ENCODE results near the gene SCGB1D2. TPM values are rescaled to one million over a fixed set of nuclear protein-coding genes. Genes with fewer than 3 reads are reported as not detected.
"Not testable (repeated sequence)": the region's sequence is repeated elsewhere in the genome, so short reads cannot be mapped to it uniquely, and the experiment has no call there.

Gene SCGB1D2, protein sequence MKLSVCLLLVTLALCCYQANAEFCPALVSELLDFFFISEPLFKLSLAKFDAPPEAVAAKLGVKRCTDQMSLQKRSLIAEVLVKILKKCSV
- total RNA-seq: not detected in 2 replicates

DNA sequence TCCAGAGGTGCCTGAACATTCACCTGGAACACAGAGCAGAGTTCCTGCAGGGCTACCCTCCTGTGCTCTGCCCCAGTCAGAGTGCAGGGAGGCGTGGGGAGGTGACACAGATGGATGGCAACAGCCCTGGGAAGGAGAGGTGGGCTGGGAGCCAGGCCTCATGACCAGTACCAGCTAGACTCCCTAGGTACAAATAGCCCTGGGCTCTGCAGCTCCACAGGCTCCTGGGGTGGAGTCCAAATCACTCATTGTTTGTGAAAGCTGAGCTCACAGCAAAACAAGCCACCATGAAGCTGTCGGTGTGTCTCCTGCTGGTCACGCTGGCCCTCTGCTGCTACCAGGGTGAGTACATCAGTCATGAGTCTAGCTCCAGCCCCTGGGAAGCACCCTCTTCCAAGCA lies at the start of gene SCGB1D2:
SCGB1D2 (plus strand) TSS at position 219 of the 400 bp plus-strand sequence; CDS start at position 288, 69 bp downstream.
- intact Hi-C loops (cut with micrococcal nuclease): no loop called here

DNA sequence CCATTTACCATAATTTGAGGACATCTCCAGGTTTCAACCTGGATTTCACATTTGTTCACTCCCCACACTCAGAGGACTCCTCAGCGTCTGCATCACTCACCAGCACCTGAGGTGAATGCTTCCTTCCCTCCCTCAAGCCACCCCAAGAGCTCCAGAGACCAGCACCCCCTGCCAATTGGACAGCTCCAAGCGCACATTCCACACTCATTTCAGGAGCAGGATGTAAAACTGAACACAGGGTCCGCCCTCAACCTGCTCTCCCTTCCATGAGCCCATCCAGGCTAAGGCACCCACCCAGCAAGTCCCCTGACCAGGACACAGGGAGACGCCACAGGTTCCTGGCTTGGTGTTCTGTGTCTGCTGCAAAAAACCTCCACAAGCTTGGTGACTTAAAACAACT lies 48.1 kb upstream of the SCGB1D2 start:
- intact Hi-C loops (cut with micrococcal nuclease): no loop called here

DNA sequence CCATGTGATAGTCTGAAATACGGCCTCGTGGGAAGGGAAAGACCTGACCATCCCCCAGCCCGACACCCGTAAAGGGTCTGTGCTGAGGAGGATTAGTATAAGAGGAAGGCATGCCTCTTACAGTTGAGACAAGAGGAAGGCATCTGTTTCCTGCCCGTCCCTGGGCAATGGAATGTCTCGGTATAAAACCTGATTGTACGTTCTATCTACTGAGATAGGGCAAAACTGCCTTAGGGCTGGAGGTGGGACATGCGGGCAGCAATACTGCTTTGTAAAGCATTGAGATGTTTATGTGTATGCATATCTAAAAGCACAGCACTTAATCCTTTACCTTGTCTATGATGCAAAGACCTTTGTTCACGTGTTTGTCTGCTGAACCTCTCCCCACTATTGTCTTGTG lies 47.0 kb upstream of the SCGB1D2 start:
- intact Hi-C loops (cut with micrococcal nuclease): not testable (repeated sequence)

DNA sequence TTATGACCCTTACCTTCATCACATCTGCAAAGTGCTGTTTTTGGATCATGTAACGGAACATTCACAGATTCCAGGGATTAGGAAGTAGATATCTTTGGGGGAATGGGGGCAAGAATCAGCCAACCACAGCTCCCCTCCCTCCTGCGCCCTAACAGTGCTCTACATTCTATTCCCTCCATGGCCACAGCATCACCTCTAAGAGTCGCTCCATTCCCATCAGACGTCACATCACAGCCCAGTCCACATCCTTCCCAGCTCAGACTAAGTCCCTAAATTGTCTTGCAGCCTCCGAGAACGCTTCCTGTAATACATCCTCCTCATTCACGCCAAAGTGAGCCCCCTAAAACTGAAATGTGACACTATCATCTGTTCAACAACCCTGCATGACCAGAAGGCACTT lies 46.1 kb upstream of the SCGB1D2 start:
- intact Hi-C loops (cut with micrococcal nuclease): no loop called here

DNA sequence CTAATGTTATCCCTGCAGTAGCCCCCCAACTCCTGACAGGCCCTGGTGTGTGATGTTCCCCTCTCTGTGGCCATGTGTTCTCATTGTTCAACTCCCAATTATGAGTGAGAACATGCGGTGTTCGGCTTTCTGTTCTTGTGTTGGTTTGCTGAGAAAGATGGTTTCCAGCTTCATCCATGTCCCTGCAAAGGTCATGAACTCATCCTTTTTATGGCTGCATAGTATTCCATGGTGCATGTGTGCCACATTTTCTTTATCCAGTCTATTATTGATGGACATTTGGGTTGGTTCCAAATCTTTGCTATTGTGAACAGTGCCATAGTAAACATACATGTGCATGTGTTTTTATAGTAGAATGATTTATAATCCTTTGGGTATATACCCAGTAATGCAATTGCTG lies 44.6 kb upstream of the SCGB1D2 start:
- intact Hi-C loops (cut with micrococcal nuclease): not testable (repeated sequence)

DNA sequence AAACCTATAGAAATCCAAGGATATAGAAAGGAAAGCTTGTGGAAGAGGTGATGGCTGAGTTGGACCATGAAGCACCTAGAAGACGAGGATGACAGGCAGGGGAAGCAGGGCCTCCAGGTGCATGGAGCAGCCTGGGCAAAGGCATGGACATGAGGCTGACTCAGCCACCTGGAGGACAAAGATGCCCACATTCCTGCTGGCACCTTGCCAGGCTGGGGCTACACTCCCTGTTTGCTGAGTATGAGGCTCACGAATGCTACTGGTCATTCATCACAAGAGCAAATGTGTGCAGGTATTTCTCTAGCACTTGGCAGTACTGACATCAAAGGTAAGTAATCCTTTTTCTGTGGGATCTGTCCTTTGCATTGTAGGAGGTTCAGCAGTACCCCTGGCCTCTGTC lies 40.7 kb upstream of the SCGB1D2 start:
- intact Hi-C loops (cut with micrococcal nuclease): no loop called here

DNA sequence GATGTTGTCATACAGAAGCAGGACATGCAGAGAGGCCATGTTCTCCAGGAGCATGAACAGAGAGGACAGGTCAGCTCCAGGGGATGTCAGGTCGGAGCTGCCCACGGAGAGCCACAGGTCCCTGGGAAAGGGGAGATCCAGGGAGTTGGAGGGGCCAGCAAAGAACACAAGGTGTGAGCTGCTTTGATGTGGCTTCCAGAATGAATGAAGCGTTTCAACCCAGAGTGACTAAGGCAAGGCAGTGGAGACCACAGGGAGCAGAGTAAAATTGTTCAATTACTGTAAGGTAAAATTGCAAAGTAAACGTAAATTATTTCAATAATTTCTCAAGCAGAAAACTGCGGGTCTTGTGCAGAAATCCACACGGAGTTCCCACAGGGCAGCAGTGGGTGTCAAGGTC lies 39.1 kb upstream of the SCGB1D2 start:
- intact Hi-C loops (cut with micrococcal nuclease): no loop called here

DNA sequence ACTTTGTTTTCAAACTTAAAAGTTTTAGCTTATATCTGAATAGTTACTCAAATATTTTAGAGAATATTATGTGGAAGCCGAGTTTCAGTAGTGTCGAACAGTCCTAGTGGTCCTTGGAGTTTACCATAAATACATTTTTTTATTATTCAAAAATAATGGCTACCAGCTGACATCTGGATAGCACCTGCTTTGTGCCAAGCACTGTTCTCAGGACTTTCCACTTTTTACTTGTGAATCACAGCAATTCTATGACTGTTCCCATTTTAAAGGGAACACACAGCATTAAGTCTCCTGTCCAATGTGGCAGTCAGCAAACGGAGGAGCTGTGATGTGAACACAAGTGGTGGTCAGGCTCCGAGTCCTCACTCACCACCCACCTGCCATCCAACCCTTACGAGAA lies 37.6 kb upstream of the SCGB1D2 start:
- intact Hi-C loops (cut with micrococcal nuclease): no loop called here

DNA sequence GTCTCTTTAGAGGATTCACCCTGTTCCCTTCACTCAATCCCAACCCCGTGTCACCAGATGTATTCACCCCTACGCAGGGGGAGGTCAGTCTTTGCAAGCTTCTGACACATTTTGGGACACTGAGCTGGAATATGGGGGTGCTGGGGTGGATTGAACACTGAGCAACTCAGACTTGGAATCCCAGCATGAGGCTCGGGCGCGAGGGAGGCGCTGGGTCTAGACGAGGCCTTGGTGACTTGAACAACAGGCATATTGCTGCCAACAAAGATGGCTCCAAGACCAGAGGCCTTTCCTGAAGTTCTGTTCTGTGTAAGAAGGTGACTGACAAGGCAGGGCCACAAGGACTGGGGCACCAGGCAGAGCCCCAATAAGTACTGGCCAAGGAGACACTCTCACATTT lies 36.6 kb upstream of the SCGB1D2 start:
- intact Hi-C loops (cut with micrococcal nuclease): loop anchor here (5.0 kb wide), 1 partner anchor 33 kb away; no protein-coding TSS in a partner anchor

DNA sequence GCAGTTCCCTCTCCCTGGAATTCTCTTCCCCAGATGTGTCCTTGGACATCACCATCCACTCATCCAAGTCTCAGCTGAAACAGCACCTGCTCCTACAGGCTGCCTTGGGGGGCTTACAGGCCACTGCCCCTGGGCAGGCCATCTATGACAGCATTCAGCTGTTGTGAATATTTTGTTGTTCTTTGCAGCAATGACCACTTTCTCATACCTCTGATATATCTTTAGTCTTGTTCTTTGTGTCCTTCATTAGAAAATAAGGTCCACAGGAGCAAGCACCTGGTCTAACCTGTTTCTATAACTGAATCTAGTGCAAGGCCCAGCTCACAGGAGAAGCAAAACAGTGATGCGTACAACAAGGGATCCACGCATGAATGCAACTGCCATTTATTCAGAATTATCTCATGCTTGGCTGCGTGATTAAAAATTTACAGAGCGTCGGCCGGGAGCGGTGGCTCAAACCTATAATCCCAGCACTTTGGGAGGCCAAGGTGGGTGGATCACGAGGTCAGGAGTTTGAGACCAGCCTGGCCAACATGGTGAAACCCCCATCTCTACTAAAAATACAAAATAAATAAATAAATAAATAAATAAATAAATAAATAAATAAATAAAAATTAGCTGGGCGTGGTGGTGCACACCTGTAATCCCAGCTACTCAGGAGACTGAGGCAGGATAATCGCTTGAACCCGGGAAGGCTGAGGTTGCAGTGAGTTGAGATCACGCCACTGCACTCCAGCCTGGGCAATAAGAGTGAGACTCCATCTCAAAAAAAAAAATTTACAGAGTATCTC lies 35.6 kb upstream of the SCGB1D2 start:
- intact Hi-C loops (cut with micrococcal nuclease): loop anchor here (5.0 kb wide), 1 partner anchor 34 kb away; no protein-coding TSS in a partner anchor

DNA sequence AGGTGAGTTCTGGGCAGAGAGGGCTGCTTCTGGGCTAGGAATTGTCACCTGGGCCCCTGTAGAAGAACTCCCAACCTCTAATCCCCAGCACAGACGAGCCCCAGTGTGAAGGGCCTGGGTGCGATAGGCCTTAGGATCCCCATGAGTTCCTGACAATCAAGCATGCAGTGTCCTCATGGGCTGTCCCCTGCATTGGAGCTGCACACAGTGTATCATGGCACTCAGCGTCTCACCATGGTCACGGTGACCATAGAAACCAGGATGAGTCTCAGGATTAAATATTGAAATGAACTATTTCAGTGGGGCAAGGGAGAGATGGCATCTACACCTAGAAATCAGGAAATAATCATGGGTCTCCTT lies 33.3 kb upstream of the SCGB1D2 start:
- intact Hi-C loops (cut with micrococcal nuclease): loop anchor here (5.0 kb wide), 1 partner anchor 36 kb away; no protein-coding TSS in a partner anchor

DNA sequence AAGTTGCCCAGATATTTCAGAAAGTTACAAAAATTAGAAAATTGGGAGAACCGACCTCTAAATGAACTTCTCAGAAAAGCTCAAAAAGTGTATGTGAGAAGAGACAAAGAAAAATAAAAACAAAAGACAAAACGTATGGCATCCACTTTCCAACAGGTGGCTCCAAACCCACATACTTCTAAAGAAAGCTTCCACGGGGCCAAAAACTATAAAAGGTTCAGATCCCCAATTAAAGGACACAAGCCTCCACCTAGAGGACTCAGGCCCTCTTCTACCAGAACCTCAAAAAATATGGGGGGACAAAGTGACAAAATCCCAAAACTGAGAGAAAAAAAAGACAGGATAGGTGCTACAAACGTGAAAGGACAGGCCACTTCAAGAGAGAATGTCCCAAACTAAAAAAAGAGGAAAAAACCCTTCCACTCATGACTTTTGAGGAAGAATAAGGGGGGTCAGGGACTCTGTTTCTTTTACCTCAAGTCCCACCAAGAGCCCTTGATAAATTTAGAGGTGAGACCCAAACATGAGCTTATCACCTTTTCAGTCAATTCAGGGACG lies 24.8 kb upstream of the SCGB1D2 start:
- intact Hi-C loops (cut with micrococcal nuclease): loop anchor here (1.0 to 10.0 kb wide), 2 partner anchors 94 to 158 kb away; no protein-coding TSS in a partner anchor

DNA sequence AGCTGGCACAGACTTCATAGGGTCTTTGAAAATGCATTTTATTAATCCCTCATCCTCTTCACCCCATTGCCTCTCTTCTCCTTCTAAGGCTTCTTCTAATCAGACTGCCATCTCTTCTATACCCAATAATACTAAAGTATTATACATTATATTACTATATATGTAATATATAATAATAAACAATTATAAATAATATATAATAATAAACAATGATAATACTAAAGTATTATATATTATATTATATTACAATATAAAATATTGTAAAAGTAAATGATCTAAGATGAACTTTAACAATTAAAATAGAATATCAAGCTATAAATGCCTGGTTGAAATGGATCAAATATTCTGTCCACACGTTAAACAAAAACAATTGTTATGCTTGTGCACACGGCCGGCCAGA lies 20.5 kb upstream of the SCGB1D2 start:
- intact Hi-C loops (cut with micrococcal nuclease): no loop called here

DNA sequence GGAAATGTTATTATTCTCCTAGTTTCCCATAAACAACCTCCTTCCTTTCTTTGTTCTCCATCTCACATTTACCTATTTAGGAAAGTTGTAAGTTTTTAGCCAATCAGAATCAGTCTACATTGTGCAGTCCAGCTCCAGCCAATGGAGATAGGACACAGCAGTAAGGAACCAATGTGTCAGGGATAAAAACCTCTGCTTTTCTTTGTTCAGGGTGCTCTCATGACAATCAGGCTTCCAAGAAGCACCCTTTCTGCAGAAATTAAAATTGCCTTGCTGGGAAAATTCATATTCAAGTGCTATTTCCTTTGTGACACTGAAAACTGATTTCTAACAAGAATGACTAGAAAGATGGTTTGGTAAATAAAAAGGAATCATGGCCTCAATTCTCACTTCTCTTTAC lies 18.9 kb upstream of the SCGB1D2 start:
- intact Hi-C loops (cut with micrococcal nuclease): no loop called here

DNA sequence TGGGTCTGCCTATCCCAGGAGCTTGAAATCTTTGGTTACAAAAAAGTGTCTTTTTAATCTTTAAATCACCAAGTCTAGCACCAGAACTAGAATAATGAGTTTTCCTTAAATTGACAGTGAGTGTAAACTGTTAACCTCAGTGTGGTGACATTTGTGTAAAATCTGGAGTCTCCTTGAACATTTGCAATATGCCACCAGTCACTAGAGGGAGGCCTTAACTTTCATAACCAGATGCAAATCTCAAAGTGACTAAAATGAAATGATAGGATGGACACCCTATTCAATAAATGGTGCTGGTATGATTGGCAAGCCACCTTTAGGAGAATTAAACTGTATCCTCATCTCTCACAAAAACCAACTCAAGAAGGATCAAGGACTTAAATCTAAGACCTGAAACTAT lies 8.3 kb upstream of the SCGB1D2 start:
- intact Hi-C loops (cut with micrococcal nuclease): no loop called here

DNA sequence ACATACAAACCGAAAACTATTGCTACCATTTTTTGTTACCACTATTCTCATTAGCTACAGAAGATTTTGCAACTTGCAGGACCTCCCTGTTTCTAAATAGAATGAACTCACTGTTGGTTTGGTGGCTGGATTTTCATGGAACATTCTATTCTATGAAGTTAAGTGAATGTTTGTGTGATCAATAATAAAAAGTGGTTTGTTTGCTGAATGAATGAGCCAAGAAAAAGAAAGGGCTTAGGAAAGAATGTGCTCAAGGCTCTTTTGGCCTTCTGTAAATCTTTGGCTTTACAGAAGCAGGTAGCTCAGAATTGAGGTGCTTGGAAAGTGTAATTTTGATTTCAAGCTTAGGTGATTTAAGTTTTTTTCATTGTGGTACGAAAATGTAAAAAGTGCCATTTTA lies 5.9 kb upstream of the SCGB1D2 start:
- intact Hi-C loops (cut with micrococcal nuclease): no loop called here

DNA sequence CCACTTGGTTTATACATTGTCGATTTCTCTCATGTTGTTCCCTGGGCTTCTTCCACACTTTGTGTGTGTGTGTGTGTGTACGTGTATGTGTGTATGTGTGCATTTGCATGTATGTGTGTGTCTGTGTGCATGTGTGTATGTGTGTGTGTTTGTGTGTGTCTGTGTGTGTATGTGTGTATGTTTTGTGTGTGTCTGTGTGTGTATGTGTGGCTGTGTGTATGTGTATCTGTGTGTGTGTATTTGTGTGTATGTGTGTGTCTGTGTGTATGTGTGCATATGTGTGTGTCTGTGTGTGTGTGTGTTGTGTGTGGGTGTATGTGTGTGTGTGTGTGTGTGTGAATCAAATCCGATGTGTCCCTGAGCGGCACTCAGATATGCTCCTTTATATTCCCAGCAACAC lies 4.5 kb upstream of the SCGB1D2 start:
- intact Hi-C loops (cut with micrococcal nuclease): no loop called here

DNA sequence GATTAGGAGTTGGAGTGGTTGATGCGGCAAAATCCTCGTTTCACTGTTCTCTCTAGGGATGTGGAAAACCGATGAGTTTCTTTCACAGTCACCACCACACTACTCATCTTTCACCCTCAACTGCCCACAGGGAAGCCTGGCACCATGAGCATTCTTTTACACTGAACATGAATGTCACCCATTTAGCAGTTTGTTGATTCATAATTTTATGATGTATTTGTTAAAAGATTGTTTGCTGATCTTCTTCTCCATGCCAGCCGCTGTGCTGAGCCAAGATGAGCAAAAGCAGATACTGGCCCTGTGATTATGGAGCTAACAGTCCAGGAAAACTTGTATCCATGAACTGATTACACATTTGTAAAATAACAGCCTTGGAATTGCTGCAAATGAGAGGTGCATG lies 3.9 kb upstream of the SCGB1D2 start:
- intact Hi-C loops (cut with micrococcal nuclease): no loop called here

DNA sequence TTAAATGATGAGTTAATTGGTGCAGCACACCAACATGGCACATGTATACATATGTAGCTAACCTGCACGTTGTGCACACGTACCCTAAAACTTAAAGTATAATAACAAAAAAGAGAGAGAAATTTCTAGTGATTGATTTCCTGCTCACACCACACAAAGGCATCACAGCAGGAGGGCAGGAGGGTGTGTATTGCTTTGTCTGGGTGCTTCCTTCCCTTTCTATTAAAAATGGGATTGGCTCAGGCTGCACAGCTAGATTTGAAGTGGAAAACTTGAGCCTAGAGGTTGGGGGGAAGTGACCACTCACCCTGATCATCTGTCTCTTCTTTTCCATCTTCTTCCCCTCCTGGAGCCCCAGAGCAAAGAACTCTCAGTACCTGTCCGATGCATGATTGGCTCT lies 944 bp upstream of the SCGB1D2 start:
- intact Hi-C loops (cut with micrococcal nuclease): no loop called here

DNA sequence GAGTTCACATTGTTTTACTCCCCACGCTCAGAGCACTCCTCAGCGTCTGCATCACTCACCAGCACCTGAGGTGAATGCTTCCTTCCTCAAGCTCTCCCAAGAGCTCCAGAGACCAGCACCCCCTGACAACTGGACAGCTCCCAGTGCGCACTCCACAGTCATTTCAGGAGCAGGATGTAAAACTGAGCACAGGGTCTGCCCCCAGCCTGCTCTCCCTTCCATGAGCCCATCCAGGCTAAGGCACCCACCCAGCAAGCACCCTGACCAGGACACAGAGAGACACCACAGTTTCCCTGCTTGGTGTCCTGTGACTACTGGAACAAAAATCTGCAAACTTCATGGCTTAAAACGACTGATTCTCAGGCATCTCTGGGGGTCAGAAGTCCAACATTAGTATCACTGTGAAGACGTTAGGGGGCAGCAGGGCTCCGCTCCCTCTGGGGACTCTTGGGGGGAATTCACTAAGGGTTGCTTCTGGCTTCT lies 3.3 kb downstream of the SCGB1D2 start:
- intact Hi-C loops (cut with micrococcal nuclease): no loop called here

DNA sequence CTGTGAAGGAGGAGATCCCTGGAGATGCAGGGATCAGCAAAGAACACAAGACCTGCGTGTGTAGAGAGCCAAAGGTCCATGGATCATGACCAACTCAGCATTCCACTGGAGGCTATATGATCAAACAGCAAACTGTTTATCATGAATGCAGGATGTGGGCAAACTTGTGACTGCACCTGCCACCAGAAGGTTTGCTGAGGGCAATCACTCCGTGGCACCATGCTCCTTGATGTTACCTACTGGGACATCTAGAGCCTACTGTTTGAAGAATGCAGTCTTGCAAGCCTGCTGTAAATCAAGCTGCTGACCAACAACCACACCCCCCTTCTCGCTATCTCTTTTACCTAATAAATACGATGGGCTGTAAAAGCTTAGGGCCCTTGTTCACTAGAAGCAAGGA lies 9.7 kb downstream of the SCGB1D2 start:
- intact Hi-C loops (cut with micrococcal nuclease): no loop called here

DNA sequence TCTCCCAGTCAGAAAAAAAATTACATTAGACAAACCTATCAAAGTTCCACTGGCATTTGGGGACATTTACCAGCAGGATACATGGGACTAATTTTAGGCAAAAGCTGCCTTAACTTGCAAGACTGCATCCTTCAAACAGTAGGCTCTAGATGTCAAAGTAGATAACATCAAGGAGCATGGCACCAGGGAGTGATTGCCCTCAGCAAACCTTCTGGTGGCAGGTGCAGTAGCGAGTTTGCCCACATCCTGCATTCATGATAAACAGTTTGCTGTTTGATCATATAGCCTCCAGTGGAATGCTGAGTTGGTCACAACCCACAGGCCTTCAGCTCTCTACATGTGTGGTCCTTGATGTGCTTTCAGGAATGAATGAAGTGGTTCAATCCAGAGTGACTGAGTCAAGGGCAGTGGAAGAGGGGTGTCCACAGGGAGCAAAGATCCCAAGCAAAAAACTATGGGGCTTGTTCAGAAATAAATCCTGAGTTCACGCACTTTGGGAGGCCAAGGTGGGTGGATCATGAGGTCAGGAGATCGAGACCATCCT lies 12.0 kb downstream of the SCGB1D2 start:
- intact Hi-C loops (cut with micrococcal nuclease): no loop called here
